ENCODE results near the gene MLYCD. TPM values are rescaled to one million over a fixed set of nuclear protein-coding genes. Genes with fewer than 3 reads are reported as not detected.
A peak's percentile ranks its signal among the peaks of the same experiment; 100 is the strongest.

The MLYCD gene
- total RNA-seq, 1 donor from 2014 or later: 5.6 TPM

DNA sequence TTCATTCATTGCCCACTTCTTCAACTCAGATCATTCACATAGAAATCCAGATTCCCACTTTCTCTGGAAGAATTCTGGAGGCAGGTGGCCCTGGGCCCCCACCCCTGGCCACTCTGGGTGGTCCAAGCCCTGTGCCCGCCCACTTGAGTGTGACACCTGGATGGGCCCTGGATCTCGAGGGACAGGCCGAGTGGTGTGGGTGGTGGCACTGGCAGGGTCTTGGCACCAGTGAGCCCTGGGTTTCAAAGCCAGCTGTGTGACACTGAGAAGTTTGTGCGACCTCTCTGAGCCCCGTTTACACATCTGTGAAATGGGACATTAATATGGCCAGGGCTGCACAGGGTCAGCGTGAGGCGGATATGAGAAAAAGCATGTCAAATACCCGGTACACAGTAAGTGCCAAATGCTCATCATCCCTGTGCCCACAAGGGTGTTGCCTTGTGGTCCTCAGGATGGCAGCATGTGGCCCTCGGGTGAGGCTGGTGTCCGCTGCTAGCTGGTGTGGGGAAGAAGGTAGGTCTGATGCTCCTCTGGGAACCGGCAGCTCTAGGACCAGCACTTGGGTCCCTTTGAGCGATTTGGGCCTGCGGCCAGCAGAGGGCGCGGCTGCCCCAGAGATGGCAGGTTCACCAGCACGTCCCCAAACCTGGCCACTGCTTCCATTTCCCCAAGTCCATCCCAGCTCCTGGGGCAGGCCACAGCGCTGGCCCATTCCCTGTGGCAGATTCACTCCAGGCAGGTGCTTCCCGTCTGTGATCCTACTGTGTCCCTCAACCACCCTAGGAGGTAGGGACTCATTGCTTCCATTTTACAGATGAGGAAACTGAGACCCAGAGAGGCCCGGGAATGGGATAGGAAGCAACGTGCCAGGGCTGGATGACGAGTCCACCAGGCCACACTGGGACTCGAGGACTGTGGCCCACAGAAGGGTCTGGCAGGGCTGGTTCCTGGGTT, 57.7 kb downstream of the MLYCD start:
- DNase-seq: peak; percentile 85

- no peak for DNase-seq
Observed at GRCh38 chr16:83957296-83957855, 58.5 kb downstream of the MLYCD start.

DNA sequence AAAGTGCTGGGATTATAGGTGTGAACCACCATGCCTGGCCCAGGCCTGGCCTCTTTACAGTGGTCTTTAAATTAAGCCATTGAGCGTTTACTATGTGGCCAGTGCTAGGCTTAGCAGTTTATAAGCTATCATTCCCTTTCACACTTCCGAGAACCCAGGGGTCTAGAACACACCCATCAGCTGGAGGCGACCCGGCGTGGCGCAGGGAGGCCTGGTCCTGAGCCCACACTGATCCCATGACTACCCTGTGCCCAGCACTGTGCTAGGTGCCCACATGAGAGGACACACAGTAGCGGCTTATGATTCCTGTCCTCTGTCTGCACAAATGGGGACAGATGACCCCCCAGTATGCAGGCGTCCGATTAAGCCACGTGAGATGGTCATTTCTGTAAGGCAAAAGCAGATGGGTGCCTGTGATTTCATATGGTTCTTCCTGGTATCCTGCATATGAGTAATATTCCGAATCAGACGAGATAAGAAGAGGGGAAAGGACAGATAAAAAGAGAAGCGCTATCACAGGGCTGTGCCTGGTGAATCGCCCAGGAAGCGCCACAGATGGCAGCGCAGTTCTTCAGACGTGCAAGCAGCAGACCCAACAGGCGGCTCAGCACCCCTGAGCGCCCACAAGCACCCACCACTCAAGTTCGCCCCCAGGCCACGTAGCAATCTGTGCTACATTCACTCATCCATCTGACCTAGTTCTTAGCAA, 59.4 kb downstream of the MLYCD start:
- no peak for DNase-seq

DNA sequence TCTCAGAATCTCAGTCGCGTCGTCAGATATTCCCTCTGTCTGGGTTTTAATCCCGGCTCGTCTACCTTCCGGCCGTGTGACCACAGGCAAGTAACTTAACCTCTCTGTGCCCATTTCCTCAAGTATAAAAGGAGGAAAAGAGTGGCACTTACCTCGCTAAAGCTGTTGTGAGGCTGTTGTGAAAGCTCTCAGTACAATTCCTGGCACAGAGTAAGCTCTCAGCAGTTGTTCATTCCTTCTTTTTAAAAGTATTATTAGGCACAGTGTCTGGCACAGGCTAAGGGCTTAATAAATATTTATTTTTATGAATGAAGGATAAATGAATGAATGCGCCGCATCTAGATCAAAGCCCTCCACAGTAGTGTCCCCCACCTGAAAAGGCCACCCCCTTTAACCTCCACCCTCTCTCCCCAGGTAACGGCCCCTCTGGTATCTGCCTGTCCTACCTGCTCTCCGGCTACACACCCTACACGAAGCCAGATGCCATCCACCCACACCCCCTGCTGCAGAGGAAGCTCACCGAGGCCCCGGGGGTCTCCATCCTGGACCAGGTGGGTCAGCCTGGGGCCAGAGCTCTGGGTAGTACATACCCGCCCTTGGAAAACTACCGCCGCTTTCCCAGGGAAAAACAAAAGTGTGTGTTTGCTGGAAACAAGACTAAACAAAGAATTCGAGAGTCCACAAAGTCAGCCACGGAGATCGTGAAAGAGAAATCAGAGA, 60.1 kb downstream of the MLYCD start:
- no peak for DNase-seq

DNA sequence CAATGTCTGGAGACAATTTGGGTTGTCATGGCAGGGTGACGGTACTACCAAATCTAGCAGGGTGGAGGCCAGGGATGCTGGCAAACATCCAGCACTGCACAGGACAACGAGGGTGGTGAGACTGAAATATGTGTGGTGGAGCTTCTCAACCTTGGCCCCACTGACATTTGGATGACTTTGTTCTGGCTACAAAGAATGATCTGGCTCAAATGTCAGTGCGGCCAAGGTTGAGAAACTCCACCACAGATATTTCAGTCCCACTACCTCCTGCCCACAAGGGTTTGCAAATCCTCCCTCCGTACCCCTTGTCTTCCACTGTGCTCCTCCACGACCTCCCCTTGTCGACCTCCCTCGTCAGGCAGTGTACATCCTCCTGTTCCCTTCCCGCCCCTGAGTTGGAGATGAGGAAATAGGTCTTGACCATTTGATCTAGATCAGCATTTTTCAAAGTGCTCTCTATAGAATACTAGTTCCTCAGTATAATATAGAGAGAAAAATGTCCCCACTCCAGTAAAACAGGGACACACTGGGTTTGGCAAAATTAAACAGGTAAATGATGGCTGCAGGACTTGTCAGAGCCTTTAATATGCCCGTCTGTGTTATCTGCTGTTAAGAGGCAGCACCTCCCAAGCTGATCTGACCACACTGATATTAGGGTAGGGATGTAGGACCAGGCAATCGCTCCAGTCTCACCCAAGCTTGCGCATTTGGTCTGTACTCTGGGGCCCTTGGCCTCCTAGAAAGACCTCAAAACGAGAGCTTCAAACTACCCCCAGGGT, 60.9 kb downstream of the MLYCD start:
- DNase-seq: no peak

GRCh38 chr16:83960521-83961249, 61.8 kb downstream of the MLYCD start:
- no peak for DNase-seq

GRCh38 chr16:83961591-83961990, 62.7 kb downstream of the MLYCD start:
- DNase-seq: no peak

- no peak for DNase-seq
Observed at GRCh38 chr16:83963277-83964119, 64.6 kb downstream of the MLYCD start.

GRCh38 chr16:83964684-83965443, 65.9 kb downstream of the MLYCD start:
- DNase-seq: no peak

DNA sequence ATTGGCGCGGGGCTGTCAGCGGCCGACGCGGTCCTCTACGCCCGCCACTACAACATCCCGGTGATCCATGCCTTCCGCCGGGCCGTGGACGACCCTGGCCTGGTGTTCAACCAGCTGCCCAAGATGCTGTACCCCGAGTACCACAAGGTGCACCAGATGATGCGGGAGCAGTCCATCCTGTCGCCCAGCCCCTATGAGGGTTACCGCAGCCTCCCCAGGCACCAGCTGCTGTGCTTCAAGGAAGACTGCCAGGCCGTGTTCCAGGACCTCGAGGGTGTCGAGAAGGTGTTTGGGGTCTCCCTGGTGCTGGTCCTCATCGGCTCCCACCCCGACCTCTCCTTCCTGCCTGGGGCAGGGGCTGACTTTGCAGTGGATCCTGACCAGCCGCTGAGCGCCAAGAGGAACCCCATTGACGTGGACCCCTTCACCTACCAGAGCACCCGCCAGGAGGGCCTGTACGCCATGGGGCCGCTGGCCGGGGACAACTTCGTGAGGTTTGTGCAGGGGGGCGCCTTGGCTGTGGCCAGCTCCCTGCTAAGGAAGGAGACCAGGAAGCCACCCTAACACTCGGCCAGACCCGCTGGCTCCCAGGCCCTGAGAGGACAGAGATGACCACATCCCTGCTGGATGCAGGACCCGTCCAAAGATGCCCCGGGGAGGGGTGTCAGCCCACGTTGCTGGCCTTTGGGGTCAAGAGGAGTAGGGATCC, 66.7 kb downstream of the MLYCD start:
- no peak for DNase-seq

- DNase-seq: no peak
Observed at GRCh38 chr16:83966153-83966696, 67.3 kb downstream of the MLYCD start.

DNA sequence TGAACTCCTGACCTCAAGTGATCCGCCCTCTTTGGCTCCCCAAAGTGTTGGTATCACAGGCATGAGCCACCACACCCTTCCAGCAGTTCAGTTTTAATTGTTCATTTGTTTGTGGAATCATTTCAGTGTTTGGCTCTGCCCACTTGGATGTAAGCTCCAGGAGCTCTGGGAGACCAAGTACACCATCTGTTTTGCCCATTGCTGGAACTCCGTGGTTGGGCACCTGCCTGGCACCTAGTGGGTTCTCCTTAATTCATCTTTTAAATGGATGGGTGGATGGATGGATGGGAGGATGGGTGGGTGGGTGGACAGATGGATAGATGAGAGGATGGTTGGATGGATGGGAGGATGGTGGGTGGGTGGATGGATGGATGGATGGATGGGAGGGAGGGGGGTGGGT, 68.2 kb downstream of the MLYCD start:
- no peak for DNase-seq

DNA sequence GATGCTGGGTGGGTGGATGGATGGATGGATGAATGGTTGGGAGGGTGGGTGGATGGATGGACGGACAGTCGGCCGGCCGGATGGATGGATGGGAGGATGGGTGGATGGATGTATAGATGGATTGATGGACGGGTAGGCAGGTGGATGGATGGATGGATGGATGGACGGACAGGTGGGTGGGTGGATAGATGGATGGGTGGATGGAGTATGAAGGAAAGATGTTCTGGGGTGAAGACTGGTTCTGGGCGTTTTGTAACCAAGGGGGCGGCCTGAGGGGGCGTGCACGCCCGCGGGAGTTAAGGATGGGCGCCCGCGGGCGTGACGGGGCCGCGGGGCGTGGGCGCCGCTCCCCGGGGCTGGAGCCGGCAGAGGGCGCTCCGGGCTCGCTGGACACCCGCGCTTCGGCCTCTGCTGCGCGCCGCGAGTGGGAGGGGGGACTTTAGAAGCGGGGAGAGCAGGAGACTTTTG, 69.0 kb downstream of the MLYCD start, which contains the start of gene NECAB2:
Gene NECAB2, plus strand, starts transcription at position 407 of the 468 bp plus-strand sequence. CDS start 405 bp downstream, outside the sequence.
- DNase-seq: peak; percentile 57

DNA sequence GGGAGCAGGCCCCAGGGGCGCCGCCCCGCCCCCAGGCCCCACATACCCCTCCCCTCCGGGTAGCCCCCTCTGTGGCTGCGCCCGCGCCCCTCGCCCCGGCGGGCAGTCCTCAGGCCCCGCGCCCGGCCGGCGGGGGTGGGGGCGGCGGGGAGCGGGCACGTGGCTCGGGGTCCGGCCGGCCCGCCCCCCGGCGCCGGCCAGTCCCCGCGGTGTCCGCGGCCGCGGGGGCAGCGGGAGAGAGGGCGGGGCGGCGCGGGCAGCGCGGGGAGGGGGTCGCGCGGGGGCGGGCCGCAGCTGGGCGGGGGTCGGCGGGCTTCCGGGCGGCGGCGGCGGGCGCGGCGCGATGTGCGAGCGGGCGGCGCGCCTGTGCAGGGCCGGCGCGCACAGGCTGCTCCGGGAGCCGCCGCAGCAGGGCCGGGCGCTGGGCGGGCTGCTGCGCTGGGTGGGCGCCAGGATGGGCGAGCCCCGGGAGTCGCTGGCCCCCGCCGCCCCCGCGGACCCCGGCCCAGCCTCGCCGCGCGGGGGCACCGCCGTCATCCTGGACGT, 69.5 kb downstream of the MLYCD start:
- DNase-seq: peak; percentile 28

GRCh38 chr16:83968891-83969649, 70.2 kb downstream of the MLYCD start:
- no peak for DNase-seq

DNA sequence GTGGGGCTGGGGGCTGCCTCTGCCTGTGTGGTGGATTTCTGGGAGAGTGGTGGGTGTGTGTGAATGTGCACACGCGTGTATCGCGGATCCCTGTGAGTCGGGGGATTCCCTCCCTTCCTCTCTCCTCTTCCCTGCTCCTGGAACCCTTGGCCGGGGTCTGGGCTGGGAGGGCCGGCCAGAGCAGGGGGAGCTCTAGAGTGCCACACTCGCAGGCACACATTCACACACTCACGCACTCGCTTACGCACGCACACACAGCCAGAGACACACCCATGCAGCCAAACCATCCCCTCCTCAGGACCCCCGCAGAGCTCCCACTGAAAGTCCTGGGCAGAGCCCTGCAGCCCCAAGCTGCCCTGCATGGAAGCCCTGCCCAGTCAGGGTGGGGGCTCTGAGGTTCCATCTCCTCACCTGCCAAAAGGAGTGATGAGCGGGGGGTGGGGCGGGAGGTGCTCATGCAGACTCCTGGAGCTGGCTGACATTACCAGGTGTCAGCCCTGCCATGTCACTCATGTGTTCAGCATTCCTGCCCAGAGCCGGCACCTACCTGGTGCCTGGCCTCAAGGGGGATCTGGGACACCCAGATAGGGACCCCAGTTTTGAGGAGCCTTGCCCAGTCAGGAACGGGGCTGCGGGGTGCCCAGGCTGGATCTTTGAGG, 71.0 kb downstream of the MLYCD start:
- no peak for DNase-seq
